H1 (cell line): ENCODE measurements around the gene CPZ. TPM values are rescaled to one million over a fixed set of nuclear protein-coding genes. Genes with fewer than 3 reads are reported as not detected.

ENCODE experiments used
- CTCF ChIA-PET: fragments of 300-600 bp; sonication (Branson Sonifier 250); formaldehyde crosslinking; loops from one replicate; lab custom pipeline; 2021; ENCODE audit not compliant: partially characterized antibody; lab: Charles Lee
- POLR2A ChIA-PET: fragments of 300-600 bp; sonication (Branson Sonifier 250); formaldehyde crosslinking; loops from one replicate; lab custom pipeline; 2021; ENCODE audit warnings: inconsistent platforms; ENCODE audit not compliant: partially characterized antibody; lab: Charles Lee
- DNase-seq, 2 experiments: peaks; one replicate each; pipeline versions ENCODE4 v3.0.0 to v3.0.0-alpha.2; 2010 to 2022; ENCODE audit warnings: low spot score in 2 of 2, low read depth in 1 of 2, mixed read lengths in 1 of 2
- FAIRE-seq: peaks from 2 replicates; lab custom pipeline; 2011; peaks lifted over from hg19 to GRCh38; lab: Jason Lieb, UNC
- H2AFZ ChIP-seq: 2 replicates; pipeline ENCODE4 v1.8.1; 2012; ENCODE audit warnings: low read length, inconsistent platforms
- H2AK5ac ChIP-seq: 2 replicates; pipeline ENCODE4 v1.6.1; 2013; ENCODE audit warnings: low read depth, low read length
- H2BK120ac ChIP-seq: replicated peaks from 2 replicates; pipeline ENCODE3; 2013; ENCODE audit warnings: low read depth, low read length, inconsistent platforms
- H2BK12ac ChIP-seq: 2 replicates; pipeline ENCODE4 v1.6.1; 2013; ENCODE audit warnings: low read depth, low read length
- H2BK15ac ChIP-seq: 2 replicates; pipeline ENCODE4 v1.6.1; 2013; ENCODE audit warnings: low read length
- H2BK20ac ChIP-seq: 2 replicates; pipeline ENCODE4 v1.6.1; 2013; ENCODE audit warnings: low read length
- H2BK5ac ChIP-seq: 2 replicates; pipeline ENCODE4 v1.6.1; 2013; ENCODE audit warnings: low read depth, low read length
- H3K14ac ChIP-seq: 2 replicates; pipeline ENCODE4 v1.6.1; 2013; ENCODE audit warnings: inconsistent platforms; ENCODE audit not compliant: insufficient read length
- H3K18ac ChIP-seq: 2 replicates; pipeline ENCODE4 v1.6.1; 2013; ENCODE audit warnings: low read length; ENCODE audit errors: extremely low read depth
- H3K23ac ChIP-seq: 2 replicates; pipeline ENCODE4 v1.6.1; 2013; ENCODE audit warnings: inconsistent platforms; ENCODE audit not compliant: insufficient read length
- H3K23me2 ChIP-seq: 2 replicates; pipeline ENCODE4 v1.6.1; 2013; ENCODE audit warnings: low read depth, low read length
- H3K27ac ChIP-seq: 2 replicates; pipeline ENCODE4 v1.6.1; 2011; ENCODE audit warnings: low read depth, low read length, inconsistent platforms
- H3K27me3 ChIP-seq, 4 experiments: replicated peaks in 1 of 4; 1 replicate in 1 of 4; 2 replicates in 3 of 4; pipeline versions ENCODE4 v1.6.1 to v1.8.1; 2011 to 2013; ENCODE audit warnings: low read length in 3 of 4, mild to moderate bottlenecking in 3 of 4, inconsistent platforms in 2 of 4, mixed read lengths in 2 of 4, moderate library complexity in 1 of 4; ENCODE audit not compliant: control insufficient read depth in 3 of 4, insufficient read depth in 3 of 4; ENCODE audit errors: extremely low read depth in 1 of 4
- H3K36me3 ChIP-seq, 4 experiments: 2 replicates each; pipeline versions ENCODE4 v1.6.1 to v1.8.1; 2011 to 2013; ENCODE audit warnings: mild to moderate bottlenecking in 4 of 4, low read length in 3 of 4, moderate library complexity in 2 of 4, control low read depth in 1 of 4, inconsistent platforms in 1 of 4; ENCODE audit not compliant: insufficient read depth in 4 of 4, control insufficient read depth in 2 of 4
- H3K4ac ChIP-seq: replicated peaks from 2 replicates; pipeline ENCODE3; 2013; ENCODE audit warnings: low read length, low read depth, mixed read lengths, inconsistent platforms; ENCODE audit not compliant: insufficient read length
- H3K4me1 ChIP-seq, 4 experiments: replicated peaks in 1 of 4; 1 replicate in 1 of 4; 2 replicates in 3 of 4; pipeline versions ENCODE4 v1.6.1 to v1.8.1; 2011 to 2013; ENCODE audit warnings: low read length in 3 of 4, inconsistent platforms in 2 of 4, mixed read lengths in 1 of 4; ENCODE audit not compliant: insufficient read depth in 4 of 4, control insufficient read depth in 3 of 4
- H3K4me2 ChIP-seq, 2 experiments: 2 replicates each; pipeline versions ENCODE4 v1.6.1 to v1.8.1; 2011 to 2013; ENCODE audit warnings: low read depth in 2 of 2, low read length in 2 of 2, control low read depth in 1 of 2, inconsistent platforms in 1 of 2, mild to moderate bottlenecking in 1 of 2; ENCODE audit not compliant: insufficient read depth in 1 of 2
- H3K4me3 ChIP-seq, 4 experiments: fragments of 200-600, 300-600 bp in 1 of 4; sonication (generic), shearing (Covaris generic), sonication (Bioruptor Twin) in 1 of 4; 2 replicates each; pipeline versions ENCODE4 v1.5.1 to v1.8.1; 2011 to 2016; ENCODE audit warnings: low read length in 4 of 4, low read depth in 3 of 4, control low read depth in 2 of 4, inconsistent platforms in 2 of 4, mild to moderate bottlenecking in 2 of 4, mixed read lengths in 1 of 4, moderate library complexity in 1 of 4; ENCODE audit not compliant: insufficient read depth in 2 of 4; ENCODE audit errors: extremely low read depth in 1 of 4
- H3K56ac ChIP-seq: replicated peaks from 2 replicates; pipeline ENCODE3; 2013; ENCODE audit warnings: low read depth, mild to moderate bottlenecking, mixed read lengths, low read length, inconsistent platforms; ENCODE audit not compliant: insufficient read length
- H3K79me1 ChIP-seq: 2 replicates; pipeline ENCODE4 v1.6.1; 2013; ENCODE audit warnings: low read depth, low read length, control low read depth
- H3K79me2 ChIP-seq, 2 experiments: 2 replicates each; pipeline versions ENCODE4 v1.6.1 to v1.8.1; 2012 to 2013; ENCODE audit warnings: low read length in 2 of 2, mild to moderate bottlenecking in 2 of 2, inconsistent platforms in 1 of 2; ENCODE audit not compliant: insufficient read depth in 2 of 2, control insufficient read depth in 1 of 2
- H3K9ac ChIP-seq, 4 experiments: replicated peaks in 1 of 4; 1 replicate in 1 of 4; 2 replicates in 3 of 4; pipeline versions ENCODE4 v1.6.1 to v1.8.1; 2011 to 2013; ENCODE audit warnings: low read depth in 3 of 4, low read length in 3 of 4, control low read depth in 2 of 4, mild to moderate bottlenecking in 2 of 4, moderate library complexity in 2 of 4, inconsistent platforms in 1 of 4; ENCODE audit errors: extremely low read depth in 1 of 4
- H3K9me3 ChIP-seq, 2 experiments: 2 replicates each; pipeline versions ENCODE4 v1.6.1 to v1.8.1; 2012 to 2013; ENCODE audit warnings: mild to moderate bottlenecking in 2 of 2, moderate library complexity in 2 of 2, control low read depth in 1 of 2, inconsistent platforms in 1 of 2, low read depth in 1 of 2, low read length in 1 of 2, mixed read lengths in 1 of 2; ENCODE audit not compliant: insufficient read depth in 2 of 2
- H4K20me1 ChIP-seq, 2 experiments: replicated peaks in 1 of 2; 2 replicates each; pipeline versions ENCODE3 to v1.8.1; 2011 to 2013; ENCODE audit warnings: inconsistent platforms in 2 of 2, low read length in 2 of 2, mild to moderate bottlenecking in 1 of 2; ENCODE audit not compliant: insufficient read depth in 2 of 2, control insufficient read depth in 1 of 2
- H4K5ac ChIP-seq: 2 replicates; pipeline ENCODE4 v1.6.1; 2013; ENCODE audit warnings: low read length, low read depth, mixed read lengths, inconsistent platforms; ENCODE audit not compliant: insufficient read length
- H4K8ac ChIP-seq: 2 replicates; pipeline ENCODE4 v1.8.0; 2013; ENCODE audit warnings: mild to moderate bottlenecking, moderate library complexity, low read length, inconsistent platforms; ENCODE audit not compliant: insufficient read depth; ENCODE audit errors: extremely low read depth
- H4K91ac ChIP-seq: replicated peaks from 2 replicates; pipeline ENCODE3; 2013; ENCODE audit warnings: low read length, mixed read lengths, inconsistent platforms; ENCODE audit not compliant: insufficient read length
- RAD21 ChIP-seq, 2 experiments: IDR thresholded peaks in 1 of 2; conservative IDR thresholded peaks in 1 of 2; 2 replicates each; pipeline ENCODE4 v1.6.1; 2011; ENCODE audit warnings: low read depth in 2 of 2, low read length in 2 of 2, improper control_type of control experiment in 1 of 2, inconsistent platforms in 1 of 2, mild to moderate bottlenecking in 1 of 2, moderate library complexity in 1 of 2
- SP1 ChIP-seq: IDR thresholded peaks from 2 replicates; pipeline ENCODE4 v1.6.1; 2011; ENCODE audit warnings: low read depth, low read length
- WGBS, 2 experiments: shearing (Covaris generic) in 1 of 2; methylation state at CpG; one replicate each; pipeline versions ENCODE4 v1.1.6 to v1.1.7; 2013 to 2015; ENCODE audit warnings: low lambda C conversion rate in 2 of 2, mixed read lengths in 2 of 2, inconsistent platforms in 1 of 2, low coverage in 1 of 2, missing lambda C conversion rate in 1 of 2; ENCODE audit not compliant: insufficient replicate concordance in 2 of 2, insufficient coverage in 1 of 2, insufficient read length in 1 of 2; ENCODE audit errors: extremely low coverage in 1 of 2, missing lambda C conversion rate in 1 of 2; 5-methylcytosine and 5-hydroxymethylcytosine counted together
- polyA plus RNA-seq, 7 experiments: library from polyadenylated mRNA; depleted of rRNA in 3 of 7; stranded (reverse) in 5 of 7; unstranded in 2 of 7; fragments of >200 nt in 5 of 7; fragments of 200-250 nt in 2 of 7; gene quantifications; 1 replicate in 5 of 7; 2 replicates in 1 of 7; 4 replicates in 1 of 7; pipeline versions ENCODE4 v1.2.1 to v1.2.3, GENCODE V29; 2011 to 2013; ENCODE audit warnings: missing spikeins in 2 of 7, mixed read lengths in 2 of 7
- total RNA-seq: library from RNA; stranded (reverse); fragmentation: NEBNext Ultra II Directional; extraction: Animal tissue kit (Norgen Biotek cat#: 25700); gene quantifications from 2 replicates; pipeline ENCODE4 v1.2.1, GENCODE V29; 2021
- TF ChIP-seq, protein P1 (sequence below), 3 experiments: IDR thresholded peaks; 1 replicate in 2 of 3; 2 replicates in 1 of 3; pipeline versions ENCODE4 v1.5.1 to v1.6.1; 2011; ENCODE audit warnings: low read length in 3 of 3, mild to moderate bottlenecking in 3 of 3, inconsistent platforms in 2 of 3, low read depth in 1 of 3, moderate library complexity in 1 of 3; ENCODE audit not compliant: insufficient read depth in 1 of 3; ENCODE audit errors: control extremely low read depth in 1 of 3

CPZ gene
- total and polyA plus RNA-seq, 2 of the 8 experiments (the other 6 are each of a cell fraction or from before 2014, with no cell fraction given) = 28.8 to 40.7 TPM

DNA sequence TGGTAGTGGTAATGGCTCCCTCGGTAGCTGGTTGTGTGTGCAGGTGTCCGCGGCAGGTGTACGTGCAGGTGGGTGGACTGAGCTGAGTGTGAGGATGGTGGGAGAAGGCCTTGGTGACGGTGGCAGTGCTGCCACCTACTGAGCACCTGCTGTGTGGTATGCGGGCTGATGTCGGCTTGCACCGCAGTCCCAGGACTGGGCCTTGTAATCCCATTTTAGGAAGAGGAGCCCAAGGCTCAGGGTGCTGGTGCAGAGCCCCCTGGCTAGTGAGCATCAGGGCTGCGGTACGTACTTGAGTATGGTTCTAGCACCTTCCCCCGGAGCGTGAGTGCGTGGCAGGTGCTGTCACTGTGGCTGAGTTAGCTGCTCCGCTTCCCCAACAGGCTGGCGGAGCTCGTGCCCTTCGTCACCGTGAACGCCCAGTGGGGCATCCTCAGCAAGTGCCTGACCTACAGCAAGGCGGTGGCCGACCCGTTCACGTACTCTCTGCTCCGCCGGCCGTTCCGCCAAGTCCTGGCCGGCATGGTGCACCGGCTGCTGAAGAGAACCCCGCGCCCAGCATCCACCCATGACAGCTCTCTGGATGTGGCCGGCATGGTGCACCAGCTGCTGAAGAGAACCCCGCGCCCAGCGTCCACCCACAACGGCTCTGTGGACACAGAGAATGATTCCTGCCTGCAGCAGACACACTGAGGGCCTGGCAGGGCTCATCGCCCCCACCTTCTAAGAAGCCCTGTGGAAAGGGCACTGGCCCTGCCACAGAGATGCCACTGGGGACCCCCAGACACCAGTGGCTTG lies 5.7 kb upstream of the CPZ start:
- no peak for FAIRE-seq
- H3K9me3 ChIP-seq = no peaks in the 10 kb centered on the region

More for the DNA sequence above, 5.7 kb upstream of the CPZ start:
- Histone ChIP-seq H4K5ac (no peak overlapping the region), H2BK20ac (0 out of 2 replicates have a peak overlapping the region, but pooled peaks have one; percentile 80), H4K20me1 (no peaks in the 10 kb centered on the region), H2BK15ac (0 out of 2 replicates have a peak overlapping the region, but pooled peaks have one; percentile 61), H3K27me3 (peaks cover 0 to 8% (median 5%) of the 10 kb centered on the region in 4 experiments; a peak in 5 of 7 replicates), H4K91ac (no peak overlapping the region), H3K79me1 (no peaks in the 10 kb centered on the region), H3K27ac (no peak overlapping the region), H3K36me3 (no peaks in the 10 kb centered on the region), H3K9ac (no peak overlapping the region), H3K4ac (no peak overlapping the region), H4K8ac (no peak overlapping the region), H2AK5ac (no peak overlapping the region), H3K4me3 (no peak overlapping the region), H2AFZ (no peak overlapping the region), H2BK120ac (no peak overlapping the region), H3K79me2 (no peaks in the 10 kb centered on the region), H3K56ac (no peak overlapping the region), H3K4me2 (no peak overlapping the region), H3K4me1 (peaks cover 0 to 13% (median 9%) of the 10 kb centered on the region in 4 experiments; a peak in 5 of 7 replicates), H2BK12ac (peak overlapping the region; percentile 68; the same call in 1 of the 2 replicates), H3K23me2 (no peaks in the 10 kb centered on the region), H3K14ac (no peak overlapping the region), H3K23ac (no peak overlapping the region), H3K18ac (no peak overlapping the region; the same call in 1 of the 2 replicates), H2BK5ac (no peak overlapping the region)
- TF ChIP-seq RAD21 (IDR thresholded peaks at IDR 0.05 in 1 of 2, conservative IDR thresholded peaks at IDR 0.05 in 1 of 2; ENCODE audit: low read depth in 2 of 2, low read length in 2 of 2) (peak in 1 of 2 experiments; percentile 26; a peak in 2 of 4 replicates), SP1 (no peak)
- TF ChIP-seq, protein P1, sequence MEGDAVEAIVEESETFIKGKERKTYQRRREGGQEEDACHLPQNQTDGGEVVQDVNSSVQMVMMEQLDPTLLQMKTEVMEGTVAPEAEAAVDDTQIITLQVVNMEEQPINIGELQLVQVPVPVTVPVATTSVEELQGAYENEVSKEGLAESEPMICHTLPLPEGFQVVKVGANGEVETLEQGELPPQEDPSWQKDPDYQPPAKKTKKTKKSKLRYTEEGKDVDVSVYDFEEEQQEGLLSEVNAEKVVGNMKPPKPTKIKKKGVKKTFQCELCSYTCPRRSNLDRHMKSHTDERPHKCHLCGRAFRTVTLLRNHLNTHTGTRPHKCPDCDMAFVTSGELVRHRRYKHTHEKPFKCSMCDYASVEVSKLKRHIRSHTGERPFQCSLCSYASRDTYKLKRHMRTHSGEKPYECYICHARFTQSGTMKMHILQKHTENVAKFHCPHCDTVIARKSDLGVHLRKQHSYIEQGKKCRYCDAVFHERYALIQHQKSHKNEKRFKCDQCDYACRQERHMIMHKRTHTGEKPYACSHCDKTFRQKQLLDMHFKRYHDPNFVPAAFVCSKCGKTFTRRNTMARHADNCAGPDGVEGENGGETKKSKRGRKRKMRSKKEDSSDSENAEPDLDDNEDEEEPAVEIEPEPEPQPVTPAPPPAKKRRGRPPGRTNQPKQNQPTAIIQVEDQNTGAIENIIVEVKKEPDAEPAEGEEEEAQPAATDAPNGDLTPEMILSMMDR (IDR thresholded peaks at IDR 0.05; ENCODE audit: control extremely low read depth in 1 of 3, insufficient read depth in 1 of 3, low read depth in 1 of 3, low read length in 3 of 3) = peak in 2 of 3 experiments; percentile 5; a peak in 1 of 4 replicates
- WGBS, 2 experiments = 88% methylated on average over 34 of the region's 37 CpGs; no CpG with 5 or more reads in 1 of the 2 experiments
- ChIA-PET CTCF (interaction anchor here (0.9 to 8.8 kb wide), 19 partner anchors 9 to 159 kb away, joined by 3 to 66 read pairs (median 4); no protein-coding TSS in a partner anchor), POLR2A (no interaction called here)
- no peak for DNase-seq
